GM23248 (cell line): ENCODE results near the gene LTF.

ENCODE experiments used
- EZH2 ChIP-seq: fragments of 200-600 bp; sonication (generic); IDR thresholded peaks from 2 replicates; pipeline ENCODE4 v1.6.1; 2018; ENCODE audit warnings: antibody characterized with exemption, mild to moderate bottlenecking; ENCODE audit not compliant: insufficient read depth, poor library complexity, severe bottlenecking
- EZH2phosphoT487 ChIP-seq: fragments of 200-600 bp; sonication (generic); IDR thresholded peaks from 2 replicates; pipeline ENCODE4 v1.6.1; 2018; ENCODE audit warnings: antibody characterized with exemption, moderate library complexity, mild to moderate bottlenecking, low read depth; ENCODE audit not compliant: insufficient read depth

DNA sequence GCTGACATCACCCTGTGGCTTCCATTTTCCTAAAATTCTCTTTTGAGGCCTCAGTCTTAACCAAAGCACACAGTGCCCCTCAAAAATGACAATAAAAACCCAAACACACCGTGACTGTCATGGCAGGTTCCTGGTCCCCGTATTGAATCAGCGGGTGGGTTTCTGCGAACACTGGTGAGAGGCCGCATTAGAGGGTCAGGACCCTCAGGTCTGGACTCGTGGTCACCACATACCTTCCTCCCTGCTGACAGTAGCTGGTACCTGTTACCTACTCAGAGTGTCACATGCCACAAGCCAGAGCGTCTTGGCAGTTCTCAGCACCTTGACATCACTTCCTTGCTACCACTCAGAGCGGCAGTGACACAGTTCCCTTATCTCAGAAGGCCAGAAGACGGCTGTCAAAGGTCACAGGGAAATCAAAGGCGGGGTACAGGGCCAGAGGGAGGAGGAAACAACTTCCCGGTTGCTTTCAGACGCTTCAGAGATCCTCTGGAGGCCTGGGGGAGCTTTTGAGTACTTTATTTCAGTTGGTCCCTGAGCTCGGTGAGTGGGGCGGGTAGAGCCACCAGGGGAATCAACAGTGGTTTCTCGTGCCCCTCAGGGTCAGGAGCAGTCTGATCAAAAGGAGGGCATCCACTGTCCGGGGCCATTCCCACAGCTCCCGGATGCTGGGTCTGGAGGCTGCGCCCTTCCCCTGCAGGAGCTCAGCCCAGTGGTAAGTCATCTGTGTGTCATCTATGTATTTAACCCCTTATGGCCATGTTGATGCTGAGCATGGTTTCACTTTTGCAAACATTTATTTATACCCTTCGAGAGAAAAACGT, 57.7 kb downstream of the LTF start, which contains the start of the genes CCR5AS and CCRL2:
- no peak for TF ChIP-seq EZH2phosphoT487
- no peak for TF ChIP-seq EZH2
